ENCODE measurements around the gene CMPK2.

Gene CMPK2

GRCh38 chr2:6896930-6897759, 31.4 kb upstream of the CMPK2 start:
- peak; percentile 74 for ATAC-seq
- TF ChIP-seq SNAI2 (CRISPR knock-in tag; IDR thresholded peaks at IDR 0.05) (no peak), TCF4 (CRISPR knock-in tag; IDR thresholded peaks at IDR 0.05; ENCODE audit: borderline replicate concordance) (no peak), ZNF565 (CRISPR knock-in tag; conservative IDR thresholded peaks at IDR 0.05; ENCODE audit: low read depth) (no peak), OSR1 (CRISPR knock-in tag; IDR thresholded peaks at IDR 0.05) (no peak), BACH2 (CRISPR knock-in tag; IDR thresholded peaks at IDR 0.05; ENCODE audit: borderline replicate concordance) (no peak), ESRRG (CRISPR knock-in tag; IDR thresholded peaks at IDR 0.05) (no peak), GLIS3 (CRISPR knock-in tag; IDR thresholded peaks at IDR 0.05) (no peak), RARB (CRISPR knock-in tag; IDR thresholded peaks at IDR 0.05) (no peak), POU6F1 (CRISPR knock-in tag; IDR thresholded peaks at IDR 0.05; ENCODE audit: borderline replicate concordance, low read depth) (no peak), ZFP3 (CRISPR knock-in tag; IDR thresholded peaks at IDR 0.05) (no peak), ARNTL (CRISPR knock-in tag; IDR thresholded peaks at IDR 0.05; ENCODE audit: borderline replicate concordance, low read depth) (no peak), CSRNP3 (CRISPR knock-in tag; IDR thresholded peaks at IDR 0.05) (no peak), ZNF70 (CRISPR knock-in tag; IDR thresholded peaks at IDR 0.05) (no peak)

- TF ChIP-seq PATZ1 (CRISPR knock-in tag; IDR thresholded peaks at IDR 0.05; ENCODE audit: borderline replicate concordance) (no peak), GLIS3 (CRISPR knock-in tag; IDR thresholded peaks at IDR 0.05) (no peak), ZNF565 (CRISPR knock-in tag; conservative IDR thresholded peaks at IDR 0.05; ENCODE audit: low read depth) (no peak), ZNF8 (CRISPR knock-in tag; IDR thresholded peaks at IDR 0.05) (no peak), CREB5 (CRISPR knock-in tag; IDR thresholded peaks at IDR 0.05; ENCODE audit: low read depth) (no peak), ZC3H10 (CRISPR knock-in tag; IDR thresholded peaks at IDR 0.05) (no peak)
- ATAC-seq = no peak
These were observed 28.3 kb upstream of the CMPK2 start for GRCh38 chr2:6893876-6894482.

- ATAC-seq = no peak
- TF ChIP-seq ZNF565 (CRISPR knock-in tag; conservative IDR thresholded peaks at IDR 0.05; ENCODE audit: low read depth) = no peak
- TF ChIP-seq TCF4 (CRISPR knock-in tag; IDR thresholded peaks at IDR 0.05; ENCODE audit: borderline replicate concordance) = no peak
- TF ChIP-seq TOX (CRISPR knock-in tag; IDR thresholded peaks at IDR 0.05; ENCODE audit: borderline replicate concordance) = no peak
- no peak for TF ChIP-seq ZNF8 (CRISPR knock-in tag; IDR thresholded peaks at IDR 0.05)
- TF ChIP-seq ZNF70 (CRISPR knock-in tag; IDR thresholded peaks at IDR 0.05) = no peak
- TF ChIP-seq POU6F1 (CRISPR knock-in tag; IDR thresholded peaks at IDR 0.05; ENCODE audit: borderline replicate concordance, low read depth) = no peak
- no peak for TF ChIP-seq CSDC2 (CRISPR knock-in tag; IDR thresholded peaks at IDR 0.05)
- no peak for TF ChIP-seq CREB5 (CRISPR knock-in tag; IDR thresholded peaks at IDR 0.05; ENCODE audit: low read depth)
- TF ChIP-seq ISL1 (CRISPR knock-in tag; IDR thresholded peaks at IDR 0.05) = no peak
- no peak for TF ChIP-seq RARB (CRISPR knock-in tag; IDR thresholded peaks at IDR 0.05)
- no peak for TF ChIP-seq ZC3H10 (CRISPR knock-in tag; IDR thresholded peaks at IDR 0.05)
- TF ChIP-seq SNAI2 (CRISPR knock-in tag; IDR thresholded peaks at IDR 0.05) = no peak
- no peak for TF ChIP-seq ARNTL (CRISPR knock-in tag; IDR thresholded peaks at IDR 0.05; ENCODE audit: borderline replicate concordance, low read depth)
- TF ChIP-seq PATZ1 (CRISPR knock-in tag; IDR thresholded peaks at IDR 0.05; ENCODE audit: borderline replicate concordance) = no peak
- no peak for TF ChIP-seq OSR1 (CRISPR knock-in tag; IDR thresholded peaks at IDR 0.05)
These were observed 23.0 kb upstream of the CMPK2 start for GRCh38 chr2:6888724-6889123.
